Karpas-422 (cell line): Measurements from ENCODE around the gene TEX30. TPM values are rescaled to one million over a fixed set of nuclear protein-coding genes. Genes with fewer than 3 reads are reported as not detected.

ENCODE experiments used
- DNase-seq: peaks from one replicate; pipeline ENCODE4 v3.0.0-alpha.2; 2015
- H2AFZ ChIP-seq: fragments of 200-600 bp; sonication (generic); 2 replicates; pipeline ENCODE4 v1.6.1; 2014; ENCODE audit warnings: antibody characterized with exemption, low read length, mixed read lengths
- H3K27ac ChIP-seq: fragments of 200-600 bp; sonication (generic); 2 replicates; pipeline ENCODE4 v1.5.1; 2014; ENCODE audit warnings: mild to moderate bottlenecking, low read length, moderate library complexity
- H3K27me3 ChIP-seq: fragments of 200-600 bp; sonication (generic); 2 replicates; pipeline ENCODE4 v1.6.1; 2014; ENCODE audit warnings: low read length, mixed read lengths
- H3K36me3 ChIP-seq: fragments of 200-600 bp; sonication (generic); 2 replicates; pipeline ENCODE4 v1.6.1; 2014; ENCODE audit warnings: low read length, mixed read lengths; ENCODE audit not compliant: insufficient read depth
- H3K4me1 ChIP-seq: fragments of 200-600 bp; sonication (generic); 2 replicates; pipeline ENCODE4 v1.6.1; 2014; ENCODE audit warnings: mild to moderate bottlenecking, low read length, mixed read lengths
- H3K4me2 ChIP-seq: fragments of 200-600 bp; sonication (generic); 2 replicates; pipeline ENCODE4 v1.6.1; 2014; ENCODE audit warnings: low read length, low read depth, mild to moderate bottlenecking; ENCODE audit not compliant: poor library complexity, severe bottlenecking
- H3K4me3 ChIP-seq: fragments of 200-600 bp; sonication (generic); 2 replicates; pipeline ENCODE4 v1.5.1; 2014; ENCODE audit warnings: mild to moderate bottlenecking, antibody characterized with exemption, low read length, mixed read lengths
- H3K79me2 ChIP-seq: fragments of 200-600 bp; sonication (generic); 2 replicates; pipeline ENCODE4 v1.6.1; 2014; ENCODE audit warnings: mild to moderate bottlenecking, low read length, mixed read lengths
- H3K9ac ChIP-seq: fragments of 200-600 bp; sonication (generic); 2 replicates; pipeline ENCODE4 v1.6.0; 2014; ENCODE audit warnings: low read length
- H3K9me2 ChIP-seq: fragments of 200-600 bp; sonication (generic), shearing (Covaris generic); replicated peaks from 2 replicates; pipeline ENCODE4 v1.6.0; 2014; ENCODE audit warnings: mild to moderate bottlenecking, low read length, moderate library complexity; ENCODE audit not compliant: insufficient read depth
- H3K9me3 ChIP-seq: fragments of 300-700, 200-600 bp; sonication (generic); 2 replicates; pipeline ENCODE4 v1.6.1; 2014; ENCODE audit warnings: low read length, mixed read lengths
- H4K20me1 ChIP-seq: fragments of 200-600 bp; sonication (generic); 2 replicates; pipeline ENCODE4 v1.6.1; 2014; ENCODE audit warnings: mild to moderate bottlenecking, antibody characterized with exemption, low read length, low read depth; ENCODE audit not compliant: insufficient read depth
- total RNA-seq: library from RNA; depleted of rRNA; stranded (reverse); fragments of >200 nt; shearing (Covaris generic); gene quantifications from 2 replicates; pipeline ENCODE4 v1.2.3, GENCODE V29; 2014; ENCODE audit warnings: low replicate concordance

TEX30 gene
- total RNA-seq, 1 experiment from 2014 or later: 25.6 TPM

GRCh38 chr13:102774214-102774568 is 605 bp upstream of the TEX30 start:
- peaks cover 32% of the 10 kb centered on the region for H3K79me2 ChIP-seq
- peaks cover 36% of the 10 kb centered on the region for H3K4me1 ChIP-seq
- H4K20me1 ChIP-seq: no peaks in the 10 kb centered on the region
- H3K4me2 ChIP-seq: peak overlapping the region; percentile 93
- H3K4me3 ChIP-seq: peak overlapping the region; percentile 98; the same call in 1 of the 2 replicates
- H3K9ac ChIP-seq: peak overlapping the region; percentile 84
- no peaks in the 10 kb centered on the region for H3K9me3 ChIP-seq
- H3K9me2 ChIP-seq: no peaks in the 10 kb centered on the region
- peak overlapping the region; percentile 91; the same call in 1 of the 2 replicates for H2AFZ ChIP-seq
- no peak for DNase-seq
- no peaks in the 10 kb centered on the region for H3K27me3 ChIP-seq
- H3K36me3 ChIP-seq: no peaks in the 10 kb centered on the region
- no peak overlapping the region for H3K27ac ChIP-seq

- peak overlapping the region; percentile 98; the same call in 1 of the 2 replicates for H3K4me3 ChIP-seq
- H3K4me2 ChIP-seq: peak overlapping the region; percentile 93
- H4K20me1 ChIP-seq: no peaks in the 10 kb centered on the region
- DNase-seq: no peak
- no peak overlapping the region for H3K27ac ChIP-seq
- no peaks in the 10 kb centered on the region for H3K9me3 ChIP-seq
- 0 out of 2 replicates have a peak, but pooled peaks cover 2% of the 10 kb centered on the region for H3K36me3 ChIP-seq
- H3K9ac ChIP-seq: peak overlapping the region; percentile 84
- H2AFZ ChIP-seq: no peak overlapping the region
- H3K79me2 ChIP-seq: peaks cover 32% of the 10 kb centered on the region
- H3K27me3 ChIP-seq: no peaks in the 10 kb centered on the region
- H3K4me1 ChIP-seq: peaks cover 36% of the 10 kb centered on the region
- no peaks in the 10 kb centered on the region for H3K9me2 ChIP-seq
Observed at GRCh38 chr13:102772042-102772425, 1.6 kb downstream of the TEX30 start.

GRCh38 chr13:102771298-102772041 is 2.1 kb downstream of the TEX30 start:
- H3K4me2 ChIP-seq: peak overlapping the region; percentile 93
- DNase-seq: no peak

GRCh38 chr13:102770435-102770834 is 3.2 kb downstream of the TEX30 start:
- no peaks in the 10 kb centered on the region for H4K20me1 ChIP-seq
- H3K4me1 ChIP-seq: peaks cover 36% of the 10 kb centered on the region
- H3K36me3 ChIP-seq: peaks cover 11% of the 10 kb centered on the region; the same call in 1 of the 2 replicates
- H3K4me3 ChIP-seq: no peak overlapping the region
- no peaks in the 10 kb centered on the region for H3K9me3 ChIP-seq
- H3K9me2 ChIP-seq: no peaks in the 10 kb centered on the region
- no peak for DNase-seq
- peaks cover 32% of the 10 kb centered on the region for H3K79me2 ChIP-seq
- H2AFZ ChIP-seq: no peak overlapping the region
- H3K9ac ChIP-seq: no peak overlapping the region
- H3K27ac ChIP-seq: no peak overlapping the region
- H3K27me3 ChIP-seq: no peaks in the 10 kb centered on the region
- no peak overlapping the region for H3K4me2 ChIP-seq

More at GRCh38 chr13:102771298-102772041, 2.1 kb downstream of the TEX30 start:
- Histone ChIP-seq H2AFZ (no peak overlapping the region), H4K20me1 (no peaks in the 10 kb centered on the region), H3K79me2 (peaks cover 32% of the 10 kb centered on the region), H3K36me3 (0 out of 2 replicates have a peak, but pooled peaks cover 6% of the 10 kb centered on the region), H3K9ac (no peak overlapping the region), H3K27me3 (no peaks in the 10 kb centered on the region), H3K9me3 (no peaks in the 10 kb centered on the region), H3K4me1 (peaks cover 36% of the 10 kb centered on the region), H3K4me3 (no peak overlapping the region; the same call in 1 of the 2 replicates), H3K27ac (no peak overlapping the region), H3K9me2 (no peaks in the 10 kb centered on the region)

- Histone ChIP-seq H3K9ac (no peak overlapping the region), H4K20me1 (no peaks in the 10 kb centered on the region), H3K79me2 (peaks cover 32% of the 10 kb centered on the region), H3K27ac (no peak overlapping the region), H3K9me3 (no peaks in the 10 kb centered on the region), H3K9me2 (no peaks in the 10 kb centered on the region), H3K4me3 (no peak overlapping the region), H3K36me3 (peaks cover 11% of the 10 kb centered on the region; the same call in 1 of the 2 replicates), H3K4me2 (no peak overlapping the region), H2AFZ (no peak overlapping the region), H3K27me3 (no peaks in the 10 kb centered on the region), H3K4me1 (peaks cover 36% of the 10 kb centered on the region)
- DNase-seq: no peak
Observed at GRCh38 chr13:102769679-102770078, 3.9 kb downstream of the TEX30 start.

- no peaks in the 10 kb centered on the region for H4K20me1 ChIP-seq
- H3K27me3 ChIP-seq: no peaks in the 10 kb centered on the region
- H3K27ac ChIP-seq: no peak overlapping the region
- H2AFZ ChIP-seq: no peak overlapping the region
- no peak for DNase-seq
- no peak overlapping the region for H3K4me3 ChIP-seq
- peaks cover 33% of the 10 kb centered on the region for H3K4me1 ChIP-seq
- no peak overlapping the region for H3K4me2 ChIP-seq
- H3K9ac ChIP-seq: no peak overlapping the region
- H3K79me2 ChIP-seq: peaks cover 32% of the 10 kb centered on the region
- no peaks in the 10 kb centered on the region for H3K9me2 ChIP-seq
- peaks cover 11% of the 10 kb centered on the region; the same call in 1 of the 2 replicates for H3K36me3 ChIP-seq
- H3K9me3 ChIP-seq: no peaks in the 10 kb centered on the region
Observed at GRCh38 chr13:102768909-102769308, 4.7 kb downstream of the TEX30 start.

- no peak for DNase-seq
- Histone ChIP-seq H3K4me3 (no peak overlapping the region), H2AFZ (no peak overlapping the region), H3K27me3 (no peaks in the 10 kb centered on the region), H3K27ac (no peak overlapping the region), H3K4me1 (no peaks in the 10 kb centered on the region), H3K79me2 (no peaks in the 10 kb centered on the region), H3K9me3 (no peaks in the 10 kb centered on the region), H3K9ac (no peak overlapping the region), H4K20me1 (no peaks in the 10 kb centered on the region), H3K36me3 (peaks cover 11% of the 10 kb centered on the region; the same call in 1 of the 2 replicates), H3K4me2 (no peak overlapping the region), H3K9me2 (no peaks in the 10 kb centered on the region)
Observed at GRCh38 chr13:102763741-102764140, 9.8 kb downstream of the TEX30 start.

GRCh38 chr13:102761071-102761470 is 12.5 kb downstream of the TEX30 start:
- H3K27me3 ChIP-seq: no peaks in the 10 kb centered on the region
- H3K9ac ChIP-seq: no peak overlapping the region
- H3K27ac ChIP-seq: no peak overlapping the region
- H3K4me3 ChIP-seq: no peak overlapping the region
- no peak for DNase-seq
- H3K4me2 ChIP-seq: no peak overlapping the region
- H3K9me2 ChIP-seq: no peaks in the 10 kb centered on the region
- no peaks in the 10 kb centered on the region for H3K9me3 ChIP-seq
- H3K4me1 ChIP-seq: no peaks in the 10 kb centered on the region
- H3K79me2 ChIP-seq: no peaks in the 10 kb centered on the region
- no peak overlapping the region for H2AFZ ChIP-seq
- H3K36me3 ChIP-seq: peaks cover 1% of the 10 kb centered on the region; the same call in 1 of the 2 replicates
- H4K20me1 ChIP-seq: no peaks in the 10 kb centered on the region
